K562 (cell line): ENCODE data around the gene SLC35D3. TPM values are rescaled to one million over a fixed set of nuclear protein-coding genes. Genes with fewer than 3 reads are reported as not detected.
"Not testable (repeated sequence)": the region's sequence is repeated elsewhere in the genome, so short reads cannot be mapped to it uniquely, and the experiment has no call there.

Experiments used
- ATAC-seq: fragments of 200-7000 bp; cut with Tn5 transposase; 3 replicates; pipeline ENCODE4 v1.9.1; 2020; ENCODE audit warnings: moderate library complexity
- BruUV-seq: library from RNA; stranded (reverse); fragments of 400-500 nt; replicated peaks from 2 replicates; lab custom pipeline; 2021; lab: Mats Ljungman, UMichigan
- CTCF ChIA-PET: fragments of 300-600 bp; formaldehyde crosslinking; extraction: SDS; loops from one replicate; lab custom pipeline; 2021; ENCODE audit warnings: low intra/inter-chr PET ratio; lab: Yijun Ruan, JAX
- POLR2A ChIA-PET: fragments of 300-600, 350-650 bp; sonication (Branson Sonifier 250); formaldehyde crosslinking; extraction: SDS; loops from one replicate; lab custom pipeline; 2021; ENCODE audit warnings: antibody characterized with exemption, inconsistent platforms; lab: Yijun Ruan, JAX
- DNase-seq, 4 experiments: peaks; one replicate each; pipeline versions ENCODE4 v3.0.0 to v3.0.0-alpha.2; 2011 to 2018; ENCODE audit warnings: low spot score in 3 of 4, mixed read lengths in 3 of 4; ENCODE audit errors: extremely low read depth in 1 of 4
- FAIRE-seq: peaks from 2 replicates; lab custom pipeline; 2011; peaks lifted over from hg19 to GRCh38; lab: Jason Lieb, UNC
- H2AFZ ChIP-seq: 2 replicates; pipeline ENCODE4 v1.6.0; 2011; ENCODE audit warnings: low read depth, low read length, control low read depth, inconsistent platforms
- H3K27ac ChIP-seq: fragments of 200-600 bp; 3 replicates; pipeline ENCODE4 v1.8.0; 2011; ENCODE audit warnings: low read depth, mild to moderate bottlenecking, control low read depth, inconsistent platforms, low read length, moderate library complexity, mixed read lengths; ENCODE audit errors: extremely low read depth
- H3K27me3 ChIP-seq, 2 experiments: fragments of 300-600 bp in 1 of 2; 2 replicates in 1 of 2; 3 replicates in 1 of 2; pipeline versions ENCODE4 v1.6.0 to v1.8.0; 2011; ENCODE audit warnings: inconsistent platforms in 2 of 2, low read length in 2 of 2, mild to moderate bottlenecking in 1 of 2, mixed read lengths in 1 of 2, moderate library complexity in 1 of 2; ENCODE audit not compliant: control insufficient read depth in 2 of 2, insufficient read depth in 2 of 2
- H3K36me3 ChIP-seq: fragments of 300-600 bp; 3 replicates; pipeline ENCODE4 v1.8.0; 2011; ENCODE audit warnings: mild to moderate bottlenecking, low read length, inconsistent platforms; ENCODE audit not compliant: control insufficient read depth, insufficient read depth
- H3K4me1 ChIP-seq, 2 experiments: fragments of 200-600 bp in 1 of 2; replicated peaks in 1 of 2; 2 replicates in 1 of 2; 3 replicates in 1 of 2; pipeline versions ENCODE4 v1.5.1 to v1.8.0; 2011; ENCODE audit warnings: inconsistent platforms in 2 of 2, low read length in 2 of 2, mild to moderate bottlenecking in 1 of 2, mixed read lengths in 1 of 2, moderate library complexity in 1 of 2; ENCODE audit not compliant: control insufficient read depth in 2 of 2, insufficient read depth in 2 of 2
- H3K4me2 ChIP-seq: 2 replicates; pipeline ENCODE4 v1.6.1; 2011; ENCODE audit warnings: low read length, control low read depth, inconsistent platforms, mixed read lengths; ENCODE audit not compliant: insufficient read depth
- H3K4me3 ChIP-seq: fragments of 200-600 bp; sonication (generic), shearing (Covaris generic); 2 replicates; pipeline ENCODE4 v1.5.1; 2016; ENCODE audit warnings: control low read depth, inconsistent platforms
- H3K79me2 ChIP-seq: fragments of 200-600 bp; 3 replicates; pipeline ENCODE4 v1.8.0; 2011; ENCODE audit warnings: low read length, inconsistent platforms; ENCODE audit not compliant: control insufficient read depth, insufficient read depth
- H3K9ac ChIP-seq, 2 experiments: 2 replicates each; pipeline versions ENCODE4 v1.6.0 to v1.6.1; 2011; ENCODE audit warnings: low read depth in 2 of 2, low read length in 2 of 2, control low read depth in 1 of 2, inconsistent platforms in 1 of 2, mild to moderate bottlenecking in 1 of 2, mixed read lengths in 1 of 2; ENCODE audit not compliant: insufficient read depth in 1 of 2
- H3K9me1 ChIP-seq: one replicate; pipeline ENCODE4 v1.6.0; 2011; ENCODE audit warnings: inconsistent platforms, mild to moderate bottlenecking, low read length, moderate library complexity; ENCODE audit not compliant: control insufficient read depth, insufficient read depth
- H3K9me3 ChIP-seq: replicated peaks from 2 replicates; pipeline ENCODE4 v1.5.1; 2011; ENCODE audit warnings: low read depth, low read length, inconsistent platforms; ENCODE audit not compliant: control insufficient read depth, insufficient read depth
- H4K20me1 ChIP-seq: replicated peaks from 2 replicates; pipeline ENCODE4 v1.6.1; 2011; ENCODE audit warnings: low read length, inconsistent platforms, mixed read lengths; ENCODE audit not compliant: control insufficient read depth, insufficient read depth
- BHLHE40 ChIP-seq: IDR thresholded peaks from 2 replicates; pipeline ENCODE4 v1.6.1; 2011; ENCODE audit warnings: low read length, improper control_type of control experiment
- CTCFL ChIP-seq: IDR thresholded peaks from 2 replicates; pipeline ENCODE4 v1.6.1; 2011; ENCODE audit warnings: borderline replicate concordance, low read depth, mild to moderate bottlenecking, moderate library complexity, low read length; ENCODE audit not compliant: insufficient read depth, poor library complexity, severe bottlenecking
- MECOM ChIP-seq: fragments of 250-450 bp; sonication (Bioruptor Pico); IDR thresholded peaks from 2 replicates; pipeline ENCODE4 v1.8.0; 2022; ENCODE audit warnings: inconsistent platforms
- MTA3 ChIP-seq: fragments of 450-650 bp; formaldehyde crosslinking; IDR thresholded peaks from 2 replicates; pipeline ENCODE4 v1.6.1; 2017; ENCODE audit warnings: mild to moderate bottlenecking, borderline replicate concordance
- NFIX ChIP-seq: fragments of 250-450 bp; sonication (Bioruptor Pico); IDR thresholded peaks from 2 replicates; pipeline ENCODE4 v1.4.0; 2020; ENCODE audit warnings: low read depth, mild to moderate bottlenecking, moderate library complexity
- NR2C2 ChIP-seq, 2 experiments: fragments of 200-800 bp in 1 of 2; sonication (Bioruptor generic) in 1 of 2; sonication (generic) in 1 of 2; formaldehyde crosslinking in 1 of 2; IDR thresholded peaks; 2 replicates each; pipeline versions ENCODE4 v1.6.1 to v1.8.0; 2016 to 2022; ENCODE audit warnings: mild to moderate bottlenecking in 1 of 2, missing compliant biosample characterization in 1 of 2, missing genetic modification characterization in 1 of 2, missing genetic modification reagents in 1 of 2
- POLR2G ChIP-seq: fragments of 200-400 bp; formaldehyde crosslinking; IDR thresholded peaks from 2 replicates; pipeline ENCODE4 v1.6.1; 2017; ENCODE audit warnings: low read depth, mild to moderate bottlenecking, antibody characterized with exemption, low read length, moderate library complexity
- RBM39 ChIP-seq: fragments of 200-400 bp; formaldehyde crosslinking; optimal IDR thresholded peaks from 2 replicates; pipeline ENCODE3; 2018; ENCODE audit warnings: low read depth, low read length
- ZNF395 ChIP-seq: fragments of 200-800 bp; sonication (Bioruptor generic); IDR thresholded peaks from 2 replicates; pipeline ENCODE4 v1.6.1; 2017; ENCODE audit warnings: missing genetic modification characterization, missing compliant biosample characterization
- WGBS: fragments of 100-300 bp; shearing (Covaris generic); methylation state at CpG from one replicate; pipeline ENCODE4 v1.1.6; 2016; ENCODE audit warnings: low coverage, mixed read lengths; ENCODE audit not compliant: insufficient coverage; ENCODE audit errors: missing lambda C conversion rate; 5-methylcytosine and 5-hydroxymethylcytosine counted together
- in situ Hi-C: fragments of 300-500 bp; cut with MboI; formaldehyde crosslinking; loops from 4 replicates; pipeline ENCODE4 v1.15.0; 2018; ENCODE audit warnings: inconsistent platforms, mixed read lengths
- intact Hi-C: fragments of 100-400 bp; cut with micrococcal nuclease; formaldehyde crosslinking; loops from 2 replicates; pipeline ENCODE4 v1.14.2; 2022
- polyA plus RNA-seq, 8 experiments: library from polyadenylated mRNA; depleted of rRNA in 4 of 8; stranded (reverse) in 5 of 8; unstranded in 3 of 8; fragments of >200 nt; fragmentation: Nextera tagmentation in 2 of 8; fragmentation: Illumina TruSeq in 1 of 8; extraction: Ambion mirVana in 2 of 8; extraction: Trizol in 1 of 8; gene quantifications; 2 replicates each; pipeline versions ENCODE4 v1.2.1 to v1.2.3, GENCODE V29; 2011 to 2014; ENCODE audit warnings: inconsistent platforms in 1 of 8, missing spikeins in 1 of 8
- total RNA-seq, 7 experiments: library from RNA; depleted of rRNA in 6 of 7; stranded (reverse); fragments of >200 nt in 6 of 7; fragmentation: Illumina TruSeq in 2 of 7; extraction: Trizol in 2 of 7; gene quantifications; 2 replicates each; pipeline versions ENCODE4 v1.2.1 to v1.2.3, GENCODE V29; 2011 to 2021; ENCODE audit warnings: low replicate concordance in 1 of 7

The SLC35D3 gene
- total and polyA plus RNA-seq, 9 of the 15 experiments (the other 6 are each of a cell fraction or from before 2014, with no cell fraction given): not detected

DNA sequence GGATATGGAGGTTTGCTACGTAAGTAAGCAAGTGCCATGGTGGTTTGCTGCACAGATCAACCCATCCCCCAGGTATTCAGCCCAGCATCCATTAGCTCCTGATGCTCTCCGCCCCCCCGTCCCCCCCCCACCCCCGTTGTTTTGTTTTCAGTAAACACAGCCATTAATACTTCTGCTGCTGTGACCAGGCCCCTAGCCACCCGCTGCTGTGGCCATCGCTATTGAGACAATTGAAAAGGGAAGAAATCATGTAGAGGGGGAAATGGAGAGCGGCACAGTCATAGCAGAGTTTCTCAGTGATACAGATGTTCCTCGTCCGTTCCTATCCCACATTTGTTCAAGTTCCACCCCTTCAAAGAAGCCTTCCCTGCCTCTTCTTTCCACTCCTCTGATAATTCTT is 24.9 kb downstream of the SLC35D3 start:
- H3K79me2 ChIP-seq: no peaks in the 10 kb centered on the region
- ChIA-PET POLR2A (no interaction called here), CTCF (no interaction called here)
- no peak for FAIRE-seq
- no peak for DNase-seq
- in situ Hi-C loops: no loop called here
- no peaks in the 10 kb centered on the region for H3K36me3 ChIP-seq
- ATAC-seq: no peak
- H3K9me1 ChIP-seq: no peaks in the 10 kb centered on the region
- H3K27me3 ChIP-seq: peaks cover 0 to 6% of the 10 kb centered on the region in 2 experiments; a peak in 2 of 5 replicates
- no peaks in the 10 kb centered on the region for H3K9me3 ChIP-seq
- no TSS peak for BruUV-seq
- 4% methylated on average over 9 of the region's 9 CpGs for WGBS
- H4K20me1 ChIP-seq: no peaks in the 10 kb centered on the region
- no peak overlapping the region for H3K4me2 ChIP-seq
- H3K4me3 ChIP-seq: no peak overlapping the region
- H3K4me1 ChIP-seq: peaks cover 0 to 4% of the 10 kb centered on the region in 2 experiments; a peak in 1 of 5 replicates
- TF ChIP-seq CTCFL (no peak), NR2C2 (CRISPR knock-in tag; IDR thresholded peaks at IDR 0.05) (no peak), NR2C2 (tag; IDR thresholded peaks at IDR 0.05) (no peak), BHLHE40 (no peak), NFIX (CRISPR knock-in tag) (no peak), MTA3 (no peak), MECOM (CRISPR knock-in tag) (no peak), ZNF395 (no peak), POLR2G (no peak), RBM39 (no peak)
- intact Hi-C loops: no loop called here
- H3K9ac ChIP-seq: no peak overlapping the region
- no peak overlapping the region for H3K27ac ChIP-seq
- H2AFZ ChIP-seq: no peak overlapping the region

DNA sequence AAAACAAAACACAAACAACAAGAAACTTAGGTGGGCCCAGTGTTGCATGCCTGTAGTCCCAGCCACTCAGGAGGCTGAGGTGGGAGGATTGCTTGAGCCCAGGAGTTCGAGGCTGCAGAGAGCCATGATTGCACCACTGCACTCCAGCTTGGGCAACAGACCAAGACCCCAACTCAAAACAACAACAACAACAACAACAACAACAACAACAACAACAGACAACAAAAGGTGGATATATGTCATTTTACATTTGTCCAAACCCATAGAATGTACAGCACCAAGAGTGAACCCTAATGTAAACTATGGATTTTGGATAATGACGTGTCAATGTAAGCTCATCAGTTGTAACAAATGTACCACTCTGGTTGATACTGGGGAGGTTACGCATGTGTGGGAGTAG is 27.9 kb downstream of the SLC35D3 start:
- H3K9ac ChIP-seq, intact Hi-C loops, H3K27ac ChIP-seq, H3K4me1 ChIP-seq, H3K27me3 ChIP-seq, CTCF ChIA-PET, H3K9me3 ChIP-seq, H3K4me2 ChIP-seq, H3K79me2 ChIP-seq, H3K36me3 ChIP-seq, H3K9me1 ChIP-seq, FAIRE-seq, H4K20me1 ChIP-seq, ATAC-seq, BruUV-seq, H3K4me3 ChIP-seq, in situ Hi-C loops, DNase-seq: not testable (repeated sequence)
- POLR2A ChIA-PET: interaction anchor here (1.3 kb wide), 1 partner anchor 10 kb away, joined by 3 read pairs; no protein-coding TSS in a partner anchor
- peak overlapping the region; percentile 84; the same call in 1 of the 2 replicates for H2AFZ ChIP-seq
- WGBS: 39% methylated on average over 3 of the region's 3 CpGs
